GM19328 (cell line): ENCODE measurements around the gene NIPSNAP2.
A peak's percentile ranks its signal among the peaks of the same experiment; 100 is the strongest.
"Not testable (repeated sequence)": the region's sequence is repeated elsewhere in the genome, so short reads cannot be mapped to it uniquely, and the experiment has no call there.

ENCODE experiments used
- ATAC-seq: cut with Tn5 transposase; IDR thresholded peaks from one replicate; pipeline ENCODE4 v1.9.1; 2021; ENCODE audit warnings: mild to moderate bottlenecking, moderate library complexity; ENCODE audit not compliant: unreplicated experiment

The NIPSNAP2 gene

GRCh38 chr7:55964261-55965099 is at the start of gene NIPSNAP2:
NIPSNAP2 (plus strand) TSS chr7:55964585; CDS start chr7:55964610, 25 bp downstream.
- ATAC-seq, result peak; percentile 82

GRCh38 chr7:55917771-55918170 is 46.6 kb upstream of the NIPSNAP2 start:
- no peak for ATAC-seq

- no peak for ATAC-seq
These were observed 36.2 kb upstream of the NIPSNAP2 start for GRCh38 chr7:55928006-55928767.

- ATAC-seq, result no peak
These were observed 32.8 kb upstream of the NIPSNAP2 start for GRCh38 chr7:55931421-55932151.

- no peak for ATAC-seq
These were observed 24.8 kb upstream of the NIPSNAP2 start for GRCh38 chr7:55939514-55940123.

GRCh38 chr7:55946545-55946944 is 17.8 kb upstream of the NIPSNAP2 start:
- no peak for ATAC-seq

GRCh38 chr7:55951637-55952351 is 12.6 kb upstream of the NIPSNAP2 start, which contains the start of gene MRPS17:
MRPS17 (plus strand) TSS chr7:55951877; CDS start chr7:55953196, 1,319 bp downstream.
- peak; percentile 100 for ATAC-seq

GRCh38 chr7:55952352-55952671 is 12.1 kb upstream of the NIPSNAP2 start:
- ATAC-seq, result not testable (repeated sequence)

- ATAC-seq, result no peak
These were observed 10.5 kb upstream of the NIPSNAP2 start for GRCh38 chr7:55953707-55954475.

- no peak for ATAC-seq
These were observed 7.2 kb upstream of the NIPSNAP2 start for GRCh38 chr7:55957190-55957589.

- no peak for ATAC-seq
These were observed 2.4 kb upstream of the NIPSNAP2 start for GRCh38 chr7:55962014-55962413.

- ATAC-seq, result no peak
These were observed 709 bp upstream of the NIPSNAP2 start for GRCh38 chr7:55963584-55964168.

GRCh38 chr7:55965100-55965470 is 700 bp downstream of the NIPSNAP2 start:
- ATAC-seq, result no peak

GRCh38 chr7:55965805-55966421 is 1.5 kb downstream of the NIPSNAP2 start:
- no peak for ATAC-seq

- ATAC-seq, result no peak
These were observed 2.5 kb downstream of the NIPSNAP2 start for GRCh38 chr7:55966851-55967250.

GRCh38 chr7:55969391-55969790 is 5.0 kb downstream of the NIPSNAP2 start:
- no peak for ATAC-seq

- no peak for ATAC-seq
These were observed 6.2 kb downstream of the NIPSNAP2 start for GRCh38 chr7:55970561-55970960.

- no peak for ATAC-seq
These were observed 6.6 kb downstream of the NIPSNAP2 start for GRCh38 chr7:55970978-55971377.

- ATAC-seq, result no peak
These were observed 9.4 kb downstream of the NIPSNAP2 start for GRCh38 chr7:55973747-55974250.
